Heart left ventricle (tissue), 13 donors: Measurements from ENCODE around the gene ASXL2.

Source experiments
- CTCF ChIP-seq, 12 donors: fragments of 200-600 bp; sonication (generic) in 4 of 12; IDR thresholded peaks; one replicate each; pipeline versions ENCODE4 v1.5.0 to v1.8.0; 2018 to 2022; ENCODE audit warnings: antibody characterized with exemption in 12 of 12, mild to moderate bottlenecking in 5 of 12
- POLR2A ChIP-seq, 2 donors: fragments of 450-650 bp; IDR thresholded peaks; one replicate each; pipeline ENCODE4 v1.6.1; 2017; ENCODE audit warnings: antibody characterized with exemption in 2 of 2, mild to moderate bottlenecking in 2 of 2, moderate library complexity in 2 of 2
- donor health status: ischemic (EF 13 %, LVEDD 7.1; RV severe dilation, severe dysfunction).
- donor health status: DM: no; HTN: yes; CAD: no.
- donor health status: DM: no; HTN: no; CAD: no.
- donor health status: ischemic (EF 25% LVEDD 6.9; RV normal size, moderate dysfunction).
- donor health status: ischemic (EF 25% LVEDD 5.7; RV mildly dilated, moderate dysfunction).
- donor health status: ischemic (EF 35%, LVEDD 5.7; RV mildly dilated, moderate dysfunction).
- donor health status: nonischemic (EF 11% LVEDD 7.7; RV severe dilation, severe dysfunction).
- donor health status: DM: yes; HTN: yes; CAD: no.
- donor health status: PGD.
- donor health status: ischemic (EF 29% LVEDD 5.4; RV normal size, mild dysfunction).
- donor health status: nonischemic (EF 23%, LVEDD 6.1; RV moderate dilation, normal function).

GRCh38 chr2:25879133-25879730 is 945 bp upstream of the ASXL2 start:
- TF ChIP-seq CTCF (IDR thresholded peaks at IDR 0.05) (no peak), POLR2A (IDR thresholded peaks at IDR 0.05) (no peak)
